GM19099 (cell line): ENCODE measurements around the gene FHL2.

Experiments used
- POLR2A ChIP-seq: IDR thresholded peaks from 3 replicates; pipeline ENCODE4 v1.6.1; 2011; ENCODE audit warnings: low read depth; ENCODE audit not compliant: insufficient read length; ENCODE audit errors: extremely low read depth

The FHL2 gene, protein sequence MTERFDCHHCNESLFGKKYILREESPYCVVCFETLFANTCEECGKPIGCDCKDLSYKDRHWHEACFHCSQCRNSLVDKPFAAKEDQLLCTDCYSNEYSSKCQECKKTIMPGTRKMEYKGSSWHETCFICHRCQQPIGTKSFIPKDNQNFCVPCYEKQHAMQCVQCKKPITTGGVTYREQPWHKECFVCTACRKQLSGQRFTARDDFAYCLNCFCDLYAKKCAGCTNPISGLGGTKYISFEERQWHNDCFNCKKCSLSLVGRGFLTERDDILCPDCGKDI

DNA sequence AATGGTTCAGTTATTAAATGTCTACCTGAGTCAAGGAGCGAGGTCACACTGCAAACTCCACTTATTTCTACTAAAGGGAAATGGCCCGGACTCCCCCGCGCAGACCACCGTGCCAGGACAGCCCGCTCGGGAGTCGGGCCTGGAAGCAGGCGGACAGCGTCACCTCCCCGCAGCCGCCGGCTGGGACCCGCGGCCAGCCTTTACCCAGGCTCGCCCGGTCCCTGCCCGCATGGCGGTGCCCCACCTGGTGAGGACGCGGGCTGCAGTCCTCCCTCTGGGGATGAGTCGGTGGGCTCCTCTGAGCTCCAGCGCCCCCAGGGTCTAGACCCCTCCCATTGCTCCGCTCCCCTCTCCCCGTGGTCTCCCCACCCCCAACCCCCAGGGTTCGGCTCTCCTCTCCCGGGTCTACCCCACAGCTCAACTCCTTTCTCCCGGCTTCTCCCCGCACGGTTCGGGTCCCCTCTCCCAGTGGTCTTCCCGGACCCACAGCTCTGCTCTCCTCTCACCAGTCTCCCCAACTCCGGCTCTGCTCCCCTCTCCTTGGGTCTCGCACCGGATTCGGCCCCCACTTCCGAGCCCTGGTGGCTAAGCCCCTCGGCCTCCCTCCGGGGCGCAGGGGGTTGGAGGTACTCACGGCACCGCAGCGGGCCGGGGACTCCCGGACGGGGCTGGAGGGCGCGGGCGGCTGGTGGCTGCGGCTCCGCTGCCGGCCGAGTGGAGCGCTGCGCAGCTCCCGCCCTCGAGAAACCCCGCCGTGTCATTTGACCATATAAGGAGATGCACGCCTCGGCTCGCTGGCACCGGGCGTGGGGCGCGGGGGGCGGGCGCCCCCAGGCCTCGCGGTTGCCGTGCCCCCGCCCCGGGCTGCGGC lies at the start of gene FHL2:
TSS of gene FHL2 (minus strand) at position 716 of the 871 bp plus-strand sequence. CDS start 12,535 bp downstream, outside the sequence.
- TF ChIP-seq POLR2A = no peak

DNA sequence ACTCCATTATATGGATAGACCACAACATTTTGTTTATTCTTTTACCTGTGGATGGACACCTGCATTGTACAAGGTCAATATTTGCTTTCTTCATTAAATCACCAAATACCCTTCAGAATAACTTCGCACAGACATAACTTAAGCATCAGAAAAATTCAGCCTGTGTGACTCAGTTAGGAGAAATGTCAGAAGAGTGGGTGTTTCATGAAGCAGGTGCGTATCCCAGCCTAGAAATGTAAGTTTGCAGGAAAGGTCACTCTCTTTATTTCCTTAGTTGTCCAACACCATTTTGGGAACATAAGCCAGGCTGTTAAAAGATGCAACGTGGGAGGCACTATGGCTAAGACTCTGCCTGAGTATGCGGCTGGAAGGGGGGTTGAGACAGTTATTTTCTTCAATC lies 48.6 kb upstream of the FHL2 start:
- no peak for TF ChIP-seq POLR2A

DNA sequence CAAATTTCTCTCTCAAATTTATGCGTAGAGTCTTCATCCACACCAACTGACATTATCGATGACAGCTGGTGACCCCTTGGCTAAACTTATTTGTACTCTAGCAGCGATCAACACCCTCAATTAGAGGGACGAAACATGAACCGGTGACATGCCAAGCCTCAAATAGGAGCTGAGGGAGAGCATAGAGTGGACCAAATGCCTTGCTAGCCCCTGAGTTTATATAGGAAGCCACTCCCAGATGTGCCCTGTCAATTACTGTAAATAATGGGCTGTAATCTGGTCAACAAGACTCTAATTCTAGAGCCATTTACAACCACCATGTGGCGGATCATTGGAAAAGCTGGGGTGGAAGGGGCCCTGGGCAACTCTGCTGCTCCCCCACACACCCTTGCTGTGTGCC lies 47.6 kb upstream of the FHL2 start:
- no peak for TF ChIP-seq POLR2A

DNA sequence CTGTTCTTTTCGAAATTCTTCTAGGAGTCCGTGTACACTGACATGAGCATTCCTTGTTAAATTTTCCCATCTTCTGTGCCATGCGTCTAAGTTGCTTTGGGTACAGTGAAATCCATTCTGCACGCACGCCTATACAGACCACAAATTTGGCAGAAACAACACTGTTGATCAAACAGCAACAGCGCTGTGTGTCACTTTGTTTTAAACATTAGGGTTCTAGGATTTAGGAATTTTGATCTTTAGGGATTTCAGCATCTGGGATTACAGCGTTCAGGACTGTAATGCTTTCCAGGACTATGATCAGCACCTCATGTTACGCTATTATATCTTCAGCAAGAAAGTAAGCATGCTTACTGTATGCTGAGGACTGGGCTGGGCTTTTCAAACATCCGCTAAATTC lies 47.1 kb upstream of the FHL2 start:
- no peak for TF ChIP-seq POLR2A

GRCh38 chr2:105445498-105445897 lies 46.6 kb upstream of the FHL2 start:
- no peak for TF ChIP-seq POLR2A

- no peak for TF ChIP-seq POLR2A
Observed at GRCh38 chr2:105443617-105444598, 45.1 kb upstream of the FHL2 start.

- TF ChIP-seq POLR2A = no peak
Observed at GRCh38 chr2:105442721-105443120, 43.9 kb upstream of the FHL2 start.

DNA sequence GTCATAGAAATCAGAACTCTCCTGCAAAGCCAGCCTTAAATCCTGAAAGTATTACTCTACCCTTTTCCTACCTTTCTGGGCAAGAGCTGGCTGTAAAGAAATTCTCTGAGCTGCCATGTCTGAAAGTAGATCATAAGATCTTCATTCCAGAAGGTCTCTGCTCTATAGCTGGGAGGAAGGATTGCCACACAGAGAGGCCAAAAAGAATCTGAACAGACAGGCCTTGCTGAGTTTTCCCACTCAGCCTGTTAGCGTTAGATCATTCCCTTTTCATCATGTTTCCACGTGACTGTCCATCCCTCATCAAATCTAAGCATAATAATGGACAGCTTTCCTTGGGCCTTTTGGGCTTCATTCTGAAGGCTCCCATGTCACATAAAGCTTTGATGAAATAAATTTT lies 43.2 kb upstream of the FHL2 start:
- no peak for TF ChIP-seq POLR2A

DNA sequence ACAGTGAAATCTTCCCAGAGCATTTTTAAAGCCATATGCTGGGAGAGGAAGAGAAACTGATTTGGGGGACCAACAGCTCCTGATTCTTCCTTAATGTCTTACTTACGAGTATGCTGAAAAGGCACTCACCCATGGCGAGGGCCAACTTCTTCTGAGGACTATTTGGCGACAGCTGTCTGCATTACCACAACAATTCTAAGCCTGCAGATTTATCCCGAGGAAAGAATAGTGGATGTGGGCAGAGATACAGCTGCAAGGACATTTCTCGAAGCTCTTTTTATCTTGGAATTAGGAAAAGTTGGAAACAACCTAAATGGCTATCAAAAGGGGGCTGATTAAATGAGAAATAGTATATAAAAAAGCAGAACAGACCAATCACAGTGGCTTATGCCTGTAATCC lies 40.3 kb upstream of the FHL2 start:
- TF ChIP-seq POLR2A = no peak

GRCh38 chr2:105438104-105438929 lies 39.5 kb upstream of the FHL2 start:
- no peak for TF ChIP-seq POLR2A

GRCh38 chr2:105437708-105438103 lies 38.9 kb upstream of the FHL2 start:
- TF ChIP-seq POLR2A = no peak

DNA sequence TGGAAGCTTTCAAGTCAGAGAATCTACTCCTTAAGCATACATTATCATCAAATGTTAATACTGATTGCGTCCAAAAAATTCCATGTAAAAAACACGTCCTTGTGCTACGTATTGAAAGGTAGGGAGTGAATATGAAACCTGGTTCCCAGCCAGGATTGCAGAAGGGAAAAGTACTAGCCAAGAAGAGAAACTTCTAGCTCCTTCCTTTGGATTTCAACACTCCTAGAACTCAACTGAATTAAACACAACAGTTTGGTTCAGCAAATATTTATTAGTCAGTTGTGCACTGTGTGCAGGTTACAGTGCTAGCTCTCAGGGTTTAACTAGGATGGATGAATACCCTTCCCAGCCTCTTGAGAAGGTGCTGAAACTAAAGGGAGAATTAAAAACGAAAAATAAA lies 33.9 kb upstream of the FHL2 start:
- no peak for TF ChIP-seq POLR2A

- no peak for TF ChIP-seq POLR2A
Observed at GRCh38 chr2:105432044-105432399, 33.2 kb upstream of the FHL2 start.

DNA sequence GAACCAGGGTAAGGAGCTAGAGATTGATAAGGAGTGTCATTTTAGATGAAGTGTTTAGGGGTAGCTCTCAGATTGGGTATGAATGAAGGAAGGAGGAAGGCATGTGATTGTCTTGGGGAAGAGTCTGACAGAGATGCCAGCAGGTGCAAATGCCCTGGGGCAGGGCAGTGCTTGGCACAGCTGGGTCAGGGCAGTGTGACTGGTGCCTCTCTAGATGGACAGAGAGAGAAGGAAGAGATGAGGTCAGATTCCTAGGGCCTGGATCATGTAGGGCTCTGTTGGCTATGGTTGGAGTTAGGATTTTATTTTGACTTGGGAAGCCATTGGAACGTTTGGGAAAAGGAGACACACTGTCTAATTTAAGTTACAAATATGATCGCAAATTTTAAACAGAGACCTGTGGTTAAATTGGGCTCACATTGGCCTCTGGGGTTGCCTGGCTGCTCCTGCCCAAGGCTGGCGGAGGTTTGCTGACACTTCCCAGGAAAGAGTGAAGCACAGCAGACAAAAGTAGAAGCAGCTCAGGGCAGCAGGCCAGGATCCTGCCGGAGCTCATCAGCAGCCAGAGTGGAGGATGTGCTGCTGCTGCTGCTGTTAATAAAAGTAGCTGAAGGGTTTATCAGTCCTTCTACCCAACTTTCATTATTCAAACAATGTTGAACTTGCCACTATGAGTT lies 32.7 kb upstream of the FHL2 start:
- TF ChIP-seq POLR2A = no peak
